Activated B cell treated with CpG ODN at 0.5 μM for 24 hours (primary cell): Measurements from ENCODE around the gene RNF19B. TPM values are rescaled to one million over a fixed set of nuclear protein-coding genes. Genes with fewer than 3 reads are reported as not detected.

Experiments
- ATAC-seq: fragments of 200-7000 bp; cut with Tn5 transposase; one replicate; pipeline ENCODE4 v1.10.0; 2021; ENCODE audit warnings: low read depth, mild to moderate bottlenecking, moderate library complexity
- CTCF ChIA-PET: fragments of 350-600 bp; sonication (Branson Sonifier 250); formaldehyde crosslinking; loops from one replicate; lab custom pipeline; 2021; ENCODE audit warnings: antibody characterized with exemption; lab: Charles Lee
- POLR2A ChIA-PET: fragments of 350-600 bp; sonication (Branson Sonifier 250); formaldehyde crosslinking; loops from one replicate; lab custom pipeline; 2021; ENCODE audit warnings: antibody characterized with exemption; lab: Charles Lee
- DNase-seq: peaks from one replicate; pipeline ENCODE4 v3.0.0; 2022
- H3K27ac Mint-ChIP-seq: one replicate; pipeline ENCODE4 v1.8.0; 2020; ENCODE audit warnings: mixed read lengths
- H3K27me3 Mint-ChIP-seq: one replicate; pipeline ENCODE4 v1.8.0; 2021; ENCODE audit warnings: mixed read lengths
- H3K36me3 Mint-ChIP-seq: one replicate; pipeline ENCODE4 v1.8.0; 2021; ENCODE audit warnings: low read depth, mixed read lengths
- H3K4me1 Mint-ChIP-seq: one replicate; pipeline ENCODE4 v1.8.0; 2021; ENCODE audit warnings: mixed read lengths
- H3K4me3 Mint-ChIP-seq: one replicate; pipeline ENCODE4 v1.8.0; 2020; ENCODE audit warnings: mild to moderate bottlenecking, mixed read lengths
- H3K9me3 Mint-ChIP-seq: one replicate; pipeline ENCODE4 v1.8.0; 2020; ENCODE audit warnings: mixed read lengths
- intact Hi-C: fragments of 100-400 bp; cut with micrococcal nuclease; formaldehyde crosslinking; loops from one replicate; pipeline ENCODE4 v1.15.1; 2024
- total RNA-seq: library from RNA; stranded (reverse); gene quantifications from 2 replicates; pipeline ENCODE4 v1.2.3, GENCODE V29; 2022
- TF ChIP-seq, protein P1 (sequence below): fragments of 200-600 bp; IDR thresholded peaks from one replicate; pipeline ENCODE4 v1.8.0; 2022; ENCODE audit warnings: antibody characterized with exemption, mild to moderate bottlenecking

Gene RNF19B
- total RNA-seq, 1 donor from 2014 or later: 23.6 TPM

DNA sequence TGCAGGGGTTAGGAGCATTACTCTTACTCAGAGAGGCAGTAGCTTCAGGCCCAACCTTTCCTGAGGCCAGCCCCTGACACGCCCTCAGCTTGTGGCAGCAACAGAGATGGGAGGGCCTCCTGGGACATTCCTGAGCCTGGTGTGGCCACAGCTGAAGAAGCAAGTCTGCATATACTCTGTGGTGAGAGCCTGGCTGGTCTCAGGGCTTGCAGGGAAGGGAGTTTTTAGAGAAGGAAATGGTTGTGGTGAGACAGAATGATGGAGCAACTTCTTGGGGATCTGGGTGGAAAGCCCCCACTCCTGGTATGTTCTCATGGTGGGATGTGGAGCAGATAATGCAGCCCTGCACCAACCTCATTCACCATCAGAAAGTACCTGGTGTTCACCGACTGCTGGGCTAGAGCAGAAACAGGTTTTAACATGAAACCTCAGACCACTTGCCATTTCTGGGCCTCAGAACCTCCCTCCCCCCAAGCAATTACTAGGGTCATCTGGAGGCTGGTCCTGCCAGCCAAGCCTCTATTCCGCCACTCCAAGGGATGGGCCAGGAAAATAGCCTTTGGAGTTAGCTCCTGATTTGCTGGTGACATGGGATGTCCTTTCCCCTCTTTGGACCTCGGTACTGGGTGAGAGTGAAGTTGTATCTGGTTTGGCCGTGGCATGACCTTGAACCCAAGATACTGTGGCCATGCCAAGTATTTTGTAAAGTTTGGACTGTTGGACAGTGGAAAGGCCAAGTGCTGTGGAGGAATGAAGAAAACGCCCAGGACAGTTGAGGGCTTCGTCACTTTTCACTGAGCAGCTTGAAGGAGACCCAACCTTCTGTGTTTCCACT lies 28.1 kb upstream of the RNF19B start:
- H3K9me3 Mint-ChIP-seq: no peaks in the 10 kb centered on the region
- intact Hi-C loops: loop anchor here (1.0 to 5.0 kb wide), 4 partner anchors 11 to 175 kb away; partner anchors contain the start of genes RNF19B, S100PBP and YARS1
- no peaks in the 10 kb centered on the region for H3K27me3 Mint-ChIP-seq
- DNase-seq: peak; percentile 67
- peak; percentile 89 for ATAC-seq
- H3K4me1 Mint-ChIP-seq: peaks cover 64% of the 10 kb centered on the region
- peak overlapping the region; percentile 76 for H3K4me3 Mint-ChIP-seq
- CTCF ChIA-PET: interaction anchor here (1.0 to 2.9 kb wide), 9 partner anchors 8 to 60 kb away, joined by 4 to 12 read pairs (median 7); partner anchors contain the start of gene RNF19B
- H3K27ac Mint-ChIP-seq: peak overlapping the region; percentile 97
- POLR2A ChIA-PET: interaction anchor here (0.5 to 5.2 kb wide), 17 partner anchors 8 to 189 kb away, joined by 3 to 109 read pairs (median 4); partner anchors contain the start of genes AZIN2, RNF19B and TRIM62
- no peaks in the 10 kb centered on the region for H3K36me3 Mint-ChIP-seq
- TF ChIP-seq, protein P1, sequence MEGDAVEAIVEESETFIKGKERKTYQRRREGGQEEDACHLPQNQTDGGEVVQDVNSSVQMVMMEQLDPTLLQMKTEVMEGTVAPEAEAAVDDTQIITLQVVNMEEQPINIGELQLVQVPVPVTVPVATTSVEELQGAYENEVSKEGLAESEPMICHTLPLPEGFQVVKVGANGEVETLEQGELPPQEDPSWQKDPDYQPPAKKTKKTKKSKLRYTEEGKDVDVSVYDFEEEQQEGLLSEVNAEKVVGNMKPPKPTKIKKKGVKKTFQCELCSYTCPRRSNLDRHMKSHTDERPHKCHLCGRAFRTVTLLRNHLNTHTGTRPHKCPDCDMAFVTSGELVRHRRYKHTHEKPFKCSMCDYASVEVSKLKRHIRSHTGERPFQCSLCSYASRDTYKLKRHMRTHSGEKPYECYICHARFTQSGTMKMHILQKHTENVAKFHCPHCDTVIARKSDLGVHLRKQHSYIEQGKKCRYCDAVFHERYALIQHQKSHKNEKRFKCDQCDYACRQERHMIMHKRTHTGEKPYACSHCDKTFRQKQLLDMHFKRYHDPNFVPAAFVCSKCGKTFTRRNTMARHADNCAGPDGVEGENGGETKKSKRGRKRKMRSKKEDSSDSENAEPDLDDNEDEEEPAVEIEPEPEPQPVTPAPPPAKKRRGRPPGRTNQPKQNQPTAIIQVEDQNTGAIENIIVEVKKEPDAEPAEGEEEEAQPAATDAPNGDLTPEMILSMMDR: no peak

DNA sequence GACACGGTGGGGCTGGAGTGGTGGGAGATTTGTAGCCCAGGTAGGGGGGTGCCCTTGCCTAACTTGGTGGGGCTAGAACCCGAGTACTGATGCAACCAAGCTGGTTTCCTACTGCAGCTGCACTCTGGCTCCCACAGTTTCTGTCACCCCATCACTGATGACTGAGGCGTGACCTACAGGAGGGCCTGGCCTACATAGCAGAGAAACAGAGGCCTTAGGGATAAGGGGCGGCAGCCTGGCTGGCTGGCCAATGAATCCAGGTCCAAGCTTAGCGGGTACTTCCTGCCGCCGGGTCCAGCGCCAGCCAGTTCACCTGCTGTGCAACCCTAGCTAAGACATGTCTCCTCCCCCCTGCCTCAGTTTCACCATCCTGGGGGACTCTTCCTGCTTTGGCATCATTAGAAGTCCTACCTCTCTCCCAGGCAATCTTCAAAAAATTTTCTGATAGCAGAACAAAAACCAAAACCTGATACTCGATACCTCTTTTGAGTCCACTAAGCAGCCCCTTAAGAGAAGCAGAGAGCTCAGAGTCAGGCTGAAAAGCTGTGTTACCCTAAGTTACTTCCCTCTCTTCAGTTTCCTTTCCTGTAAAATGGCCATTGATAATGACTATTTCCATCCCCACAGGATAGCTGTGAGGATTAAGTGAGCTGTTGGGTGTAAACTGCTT lies 27.3 kb upstream of the RNF19B start:
- no peak for ATAC-seq
- CTCF ChIA-PET: interaction anchor here (1.0 to 2.9 kb wide), 6 partner anchors 9 to 59 kb away, joined by 4 to 12 read pairs (median 8); partner anchors contain the start of gene RNF19B
- H3K36me3 Mint-ChIP-seq: no peaks in the 10 kb centered on the region

DNA sequence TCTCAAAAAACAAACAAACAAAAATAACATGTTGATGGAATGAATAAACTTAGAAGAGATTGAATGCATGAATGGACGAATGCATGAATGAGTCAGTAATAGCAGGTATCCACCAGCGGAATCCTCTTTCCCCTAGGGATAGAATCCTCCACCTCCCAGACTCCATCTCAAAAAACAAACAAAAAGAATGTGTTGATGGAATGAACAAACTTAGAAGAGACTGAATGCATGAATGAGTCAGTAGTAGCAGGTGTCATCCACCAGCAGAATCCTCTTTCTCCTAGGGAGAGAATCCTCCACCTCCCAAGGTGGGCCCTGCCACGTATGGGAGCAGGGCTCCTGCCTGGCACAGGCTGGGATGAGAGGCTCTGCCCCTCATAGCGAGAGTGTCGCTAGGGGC lies 26.8 kb upstream of the RNF19B start:
- H3K36me3 Mint-ChIP-seq: no peaks in the 10 kb centered on the region
- POLR2A ChIA-PET: interaction anchor here (0.7 to 5.2 kb wide), 4 partner anchors 10 to 333 kb away, joined by 3 to 109 read pairs (median 52); partner anchors contain the start of gene RNF19B
- no peaks in the 10 kb centered on the region for H3K27me3 Mint-ChIP-seq
- peak overlapping the region; percentile 97 for H3K27ac Mint-ChIP-seq
- no peak for DNase-seq
- no peak for ATAC-seq
- no peaks in the 10 kb centered on the region for H3K9me3 Mint-ChIP-seq
- CTCF ChIA-PET: interaction anchor here (1.4 kb wide), 2 partner anchors 9 to 58 kb away, joined by 7 to 8 read pairs; no protein-coding TSS in a partner anchor
- no peak overlapping the region for H3K4me3 Mint-ChIP-seq
- peaks cover 61% of the 10 kb centered on the region for H3K4me1 Mint-ChIP-seq
- intact Hi-C loops: loop anchor here (5.0 kb wide), 1 partner anchor 174 kb away; the partner anchor contains the start of genes S100PBP and YARS1
- TF ChIP-seq, protein P1: no peak

More for the DNA sequence above, 27.3 kb upstream of the RNF19B start:
- no peaks in the 10 kb centered on the region for H3K27me3 Mint-ChIP-seq
- peak overlapping the region; percentile 76 for H3K4me3 Mint-ChIP-seq
- peaks cover 59% of the 10 kb centered on the region for H3K4me1 Mint-ChIP-seq
- POLR2A ChIA-PET: interaction anchor here (0.8 to 5.2 kb wide), 12 partner anchors 7 to 190 kb away, joined by 3 to 109 read pairs (median 11); partner anchors contain the start of genes AZIN2, RNF19B and TRIM62
- H3K27ac Mint-ChIP-seq: peak overlapping the region; percentile 97
- H3K9me3 Mint-ChIP-seq: no peaks in the 10 kb centered on the region
- DNase-seq: no peak
- intact Hi-C loops: loop anchor here (1.0 to 5.0 kb wide), 4 partner anchors 11 to 175 kb away; partner anchors contain the start of genes RNF19B, S100PBP and YARS1
- TF ChIP-seq, protein P1: no peak

DNA sequence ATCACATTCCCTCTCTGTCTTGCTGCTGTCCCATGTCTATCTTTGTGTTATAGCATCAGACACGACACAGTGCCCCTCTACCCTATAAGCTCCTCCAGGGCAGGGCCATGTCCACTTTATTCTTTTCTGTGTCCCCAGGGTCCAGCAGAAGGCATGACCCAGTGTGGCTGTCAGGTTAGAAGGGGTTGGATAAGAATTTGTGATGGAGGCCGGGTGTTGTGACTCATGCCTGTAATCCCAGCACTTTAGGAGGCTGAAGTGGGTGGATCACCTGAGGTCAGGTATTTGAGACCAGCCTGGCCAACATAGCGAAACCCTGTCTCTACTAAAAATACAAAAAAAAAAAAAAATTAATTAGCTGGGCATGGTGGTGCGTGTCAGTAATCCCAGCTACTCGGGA lies 26.3 kb upstream of the RNF19B start:
- H3K27ac Mint-ChIP-seq: peak overlapping the region; percentile 97
- TF ChIP-seq, protein P1: no peak
- H3K9me3 Mint-ChIP-seq: no peaks in the 10 kb centered on the region
- H3K4me1 Mint-ChIP-seq: peaks cover 61% of the 10 kb centered on the region
- POLR2A ChIA-PET: interaction anchor here (0.6 to 5.2 kb wide), 4 partner anchors 10 to 334 kb away, joined by 3 to 109 read pairs (median 48); partner anchors contain the start of gene RNF19B
- H3K27me3 Mint-ChIP-seq: no peaks in the 10 kb centered on the region
- CTCF ChIA-PET: no interaction called here
- intact Hi-C loops: loop anchor here (5.0 kb wide), 1 partner anchor 174 kb away; the partner anchor contains the start of genes S100PBP and YARS1
- DNase-seq (no peak), ATAC-seq (no peak)
- H3K4me3 Mint-ChIP-seq: no peak overlapping the region
- H3K36me3 Mint-ChIP-seq: no peaks in the 10 kb centered on the region
